ENCODE data around the gene P2RY6. TPM values are rescaled to one million over a fixed set of nuclear protein-coding genes. Genes with fewer than 3 reads are reported as not detected.

P2RY6 gene
- total RNA-seq, 6 experiments from 2014 or later = 0.54 to 2.4 (median 1.9) TPM

- peak overlapping the region; percentile 64; the same call in 1 of the 2 replicates for H3K4me3 Mint-ChIP-seq
- H3K36me3 Mint-ChIP-seq (ENCODE audit: low read depth) = no peaks in the 10 kb centered on the region
- H3K27ac Mint-ChIP-seq = no peak overlapping the region
- peaks cover 21% of the 10 kb centered on the region for H3K4me1 Mint-ChIP-seq (ENCODE audit: low read depth)
- no peak for DNase-seq
- no peak for TF ChIP-seq CTCF (IDR thresholded peaks at IDR 0.05)
- H3K27me3 Mint-ChIP-seq (ENCODE audit: insufficient read depth) = peaks cover 12% of the 10 kb centered on the region
- no peaks in the 10 kb centered on the region for H3K9me3 Mint-ChIP-seq
These were observed 6.8 kb upstream of the P2RY6 start for GRCh38 chr11:73265278-73265810.

GRCh38 chr11:73265853-73266645, 6.1 kb upstream of the P2RY6 start:
- DNase-seq = no peak
- no peaks in the 10 kb centered on the region for H3K36me3 Mint-ChIP-seq (ENCODE audit: low read depth)
- H3K4me3 Mint-ChIP-seq = no peak overlapping the region
- H3K9me3 Mint-ChIP-seq = no peaks in the 10 kb centered on the region
- TF ChIP-seq CTCF (IDR thresholded peaks at IDR 0.05) = no peak
- peaks cover 12% of the 10 kb centered on the region for H3K27me3 Mint-ChIP-seq (ENCODE audit: insufficient read depth)
- no peak overlapping the region for H3K27ac Mint-ChIP-seq
- H3K4me1 Mint-ChIP-seq (ENCODE audit: low read depth) = peaks cover 22% of the 10 kb centered on the region

- peaks cover 12% of the 10 kb centered on the region for H3K27me3 Mint-ChIP-seq (ENCODE audit: insufficient read depth)
- DNase-seq = no peak
- H3K36me3 Mint-ChIP-seq (ENCODE audit: low read depth) = no peaks in the 10 kb centered on the region
- H3K27ac Mint-ChIP-seq = no peak overlapping the region
- no peak overlapping the region for H3K4me3 Mint-ChIP-seq
- peaks cover 27% of the 10 kb centered on the region for H3K4me1 Mint-ChIP-seq (ENCODE audit: low read depth)
- H3K9me3 Mint-ChIP-seq = no peaks in the 10 kb centered on the region
- TF ChIP-seq CTCF (IDR thresholded peaks at IDR 0.05) = no peak
These were observed 5.5 kb upstream of the P2RY6 start for GRCh38 chr11:73266646-73267020.

GRCh38 chr11:73267122-73267846, 4.9 kb upstream of the P2RY6 start:
- Mint-ChIP-seq H3K27me3 (ENCODE audit: insufficient read depth) (peaks cover 12% of the 10 kb centered on the region), H3K4me3 (no peak overlapping the region), H3K9me3 (no peaks in the 10 kb centered on the region), H3K27ac (no peak overlapping the region), H3K4me1 (ENCODE audit: low read depth) (peaks cover 34% of the 10 kb centered on the region), H3K36me3 (ENCODE audit: low read depth) (no peaks in the 10 kb centered on the region)
- TF ChIP-seq CTCF (IDR thresholded peaks at IDR 0.05) = no peak
- DNase-seq = no peak

GRCh38 chr11:73267906-73268540, 4.1 kb upstream of the P2RY6 start:
- no peaks in the 10 kb centered on the region for H3K9me3 Mint-ChIP-seq
- no peak overlapping the region for H3K27ac Mint-ChIP-seq
- H3K27me3 Mint-ChIP-seq (ENCODE audit: insufficient read depth) = peaks cover 12% of the 10 kb centered on the region
- no peaks in the 10 kb centered on the region for H3K36me3 Mint-ChIP-seq (ENCODE audit: low read depth)
- no peak overlapping the region for H3K4me3 Mint-ChIP-seq
- DNase-seq = no peak
- H3K4me1 Mint-ChIP-seq (ENCODE audit: low read depth) = peaks cover 31% of the 10 kb centered on the region
- TF ChIP-seq CTCF (IDR thresholded peaks at IDR 0.05) = no peak

Measured in HFFc6 (cell line).